Smooth muscle cell of the brain vasculature (primary cell): Measurements from ENCODE around the gene MED13L.
"Not testable (repeated sequence)": the region's sequence is repeated elsewhere in the genome, so short reads cannot be mapped to it uniquely, and the experiment has no call there.

Experiments used
- DNase-seq: peaks from one replicate; pipeline ENCODE4 v3.0.0-alpha.2; 2012; ENCODE audit warnings: low read depth, low spot score

MED13L gene

DNA sequence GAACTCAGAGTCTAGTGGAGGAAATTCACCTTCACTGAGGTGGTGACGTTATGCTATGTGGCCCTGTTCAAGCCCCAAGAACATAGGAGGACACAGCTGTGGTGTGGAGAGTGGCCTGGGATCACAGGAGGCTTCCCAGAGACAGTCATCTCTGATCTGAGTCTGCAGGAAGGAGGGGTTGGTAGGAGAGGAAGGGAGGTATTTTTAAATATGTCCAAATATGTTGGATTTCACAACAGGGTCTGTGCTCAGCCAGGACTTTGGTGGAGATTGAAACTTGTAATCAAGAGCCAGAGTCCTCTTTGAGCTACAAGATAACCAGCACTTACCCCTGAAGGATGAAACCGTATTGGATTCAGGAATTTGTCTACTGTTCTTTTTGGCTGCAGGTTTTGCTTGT lies 26.4 kb upstream of the MED13L start:
- no peak for DNase-seq

- no peak for DNase-seq
Observed at GRCh38 chr12:116303066-116303465, 25.6 kb upstream of the MED13L start.

- no peak for DNase-seq
Observed at GRCh38 chr12:116302166-116303058, 24.9 kb upstream of the MED13L start.

DNA sequence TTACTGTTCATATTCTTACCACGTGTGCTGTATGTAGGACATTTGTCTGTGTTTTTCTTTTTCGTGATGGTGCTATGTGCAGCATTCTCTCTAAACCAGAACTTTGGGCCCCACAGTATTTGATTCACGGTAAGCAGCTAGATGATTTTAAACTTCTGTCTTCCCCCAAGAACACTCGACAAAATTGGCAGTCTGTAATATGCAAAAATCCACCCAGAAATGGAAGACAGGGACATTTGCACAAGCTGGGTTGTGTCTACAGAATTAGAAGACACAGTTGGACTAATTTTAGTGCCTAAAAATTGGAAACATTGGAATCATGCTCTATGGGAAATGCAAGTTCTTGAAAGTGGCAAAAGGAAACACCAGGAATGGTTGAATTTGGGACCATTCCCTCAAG lies 24.1 kb upstream of the MED13L start:
- no peak for DNase-seq

DNA sequence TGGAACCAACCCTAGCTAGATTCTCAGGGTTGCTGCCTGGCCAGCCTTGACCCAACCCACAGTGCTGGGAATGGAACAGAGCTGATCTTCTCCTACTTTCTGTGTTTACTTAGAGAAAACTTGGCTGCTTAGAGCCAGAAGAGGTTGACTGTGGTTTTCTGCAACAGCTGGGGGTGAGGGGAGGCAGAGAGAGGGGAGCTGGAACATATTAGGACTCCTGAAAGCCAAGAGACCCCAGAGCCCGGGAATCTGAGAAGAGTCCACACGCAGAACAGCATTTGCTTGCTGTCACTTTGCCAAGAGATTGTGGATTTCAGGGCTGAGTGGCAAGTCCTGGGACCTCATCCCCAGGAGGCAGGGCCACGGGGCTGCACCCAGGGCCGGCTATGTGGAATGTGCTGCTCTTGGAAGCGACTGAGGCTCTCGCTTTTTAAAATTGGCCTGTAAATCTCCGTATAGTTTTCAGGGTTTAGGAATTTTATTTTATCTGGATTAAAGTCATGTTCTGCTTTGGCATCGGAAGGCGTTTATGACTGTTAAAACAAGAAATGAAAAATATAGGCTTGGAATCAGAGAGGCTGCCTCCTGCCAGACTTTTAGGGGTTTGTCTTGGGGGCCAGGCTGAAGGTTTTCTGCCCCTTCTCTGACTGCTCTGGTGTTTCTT lies 22.3 kb upstream of the MED13L start:
- peak; percentile 57 for DNase-seq

DNA sequence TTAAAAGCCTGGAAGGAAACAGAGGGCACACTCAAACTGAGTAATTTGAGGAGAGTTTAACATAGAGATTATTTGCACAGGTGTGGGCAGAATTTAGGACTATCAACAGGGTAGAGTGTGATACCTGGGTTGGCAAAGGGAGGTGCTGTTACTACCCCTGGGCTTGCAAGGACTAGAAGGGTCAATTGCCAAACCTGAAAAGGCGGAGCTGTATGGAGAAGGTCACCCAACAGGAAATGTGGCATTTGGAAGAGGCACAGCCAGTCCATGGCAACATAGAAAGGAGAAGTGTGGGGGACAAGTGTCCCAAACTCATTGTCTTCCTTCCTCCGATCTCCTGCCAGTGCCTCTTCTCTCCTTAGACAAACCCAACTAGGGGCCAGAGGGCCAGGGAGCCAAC lies 21.6 kb upstream of the MED13L start:
- DNase-seq = no peak

GRCh38 chr12:116298578-116298977 lies 21.1 kb upstream of the MED13L start:
- no peak for DNase-seq

DNA sequence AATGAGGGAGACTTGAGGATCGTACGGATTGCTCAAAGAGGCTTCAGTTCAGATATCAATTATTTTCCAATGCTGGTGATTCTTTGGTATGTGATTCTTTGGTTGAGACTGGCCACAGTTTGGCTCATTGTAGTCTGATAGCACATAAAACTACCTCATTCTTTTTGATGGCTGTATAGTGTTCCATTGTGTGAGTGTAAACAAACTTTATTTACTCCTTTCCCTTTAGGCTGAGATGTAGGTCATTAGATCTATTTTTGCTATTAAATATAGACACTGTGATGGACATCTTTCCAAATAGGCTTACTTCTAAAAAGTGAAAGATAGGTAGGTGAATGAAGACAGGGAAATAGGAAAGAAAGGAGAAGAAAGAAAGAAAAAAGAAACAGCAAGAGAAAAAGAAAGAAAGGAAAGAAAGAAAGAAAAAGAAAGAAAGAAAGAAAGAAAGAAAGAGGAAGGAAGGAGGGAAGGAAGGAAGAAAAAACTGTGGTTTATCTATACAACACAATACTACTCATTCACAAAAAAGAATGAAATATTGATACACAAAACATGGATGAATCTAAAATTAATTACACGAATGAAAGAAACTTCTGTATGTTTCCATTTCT lies 19.8 kb upstream of the MED13L start:
- no peak for DNase-seq

- no peak for DNase-seq
Observed at GRCh38 chr12:116295327-116296263, 18.1 kb upstream of the MED13L start.

- DNase-seq = no peak
Observed at GRCh38 chr12:116294454-116295165, 17.1 kb upstream of the MED13L start.

- DNase-seq = no peak
Observed at GRCh38 chr12:116293687-116294453, 16.4 kb upstream of the MED13L start.

GRCh38 chr12:116291218-116291617 lies 13.7 kb upstream of the MED13L start:
- no peak for DNase-seq

- DNase-seq = no peak
Observed at GRCh38 chr12:116288735-116289134, 11.2 kb upstream of the MED13L start.

GRCh38 chr12:116287842-116288301 lies 10.4 kb upstream of the MED13L start:
- no peak for DNase-seq

- no peak for DNase-seq
Observed at GRCh38 chr12:116284396-116284795, 6.9 kb upstream of the MED13L start.

DNA sequence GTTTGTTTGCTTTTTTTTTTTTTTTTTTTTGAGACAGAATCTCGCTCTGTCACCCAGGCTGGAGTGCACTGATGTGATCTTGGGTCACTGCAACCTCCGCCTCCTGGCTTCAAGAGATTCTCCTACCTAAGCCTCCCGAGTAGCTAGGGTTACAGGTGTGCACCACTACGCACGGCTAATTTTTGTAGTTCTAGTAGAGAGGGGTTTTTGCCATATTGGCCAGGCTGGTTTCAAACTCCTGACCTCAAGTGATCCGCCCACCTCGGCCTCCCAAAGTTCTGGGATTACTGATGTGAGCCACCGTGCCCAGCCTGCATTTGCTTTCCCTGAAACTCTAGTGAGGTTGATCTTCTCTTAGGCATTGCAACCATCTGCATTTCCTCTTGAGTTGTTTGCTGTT lies 6.4 kb upstream of the MED13L start:
- DNase-seq = not testable (repeated sequence)

- no peak for DNase-seq
Observed at GRCh38 chr12:116282371-116283286, 5.1 kb upstream of the MED13L start.

DNA sequence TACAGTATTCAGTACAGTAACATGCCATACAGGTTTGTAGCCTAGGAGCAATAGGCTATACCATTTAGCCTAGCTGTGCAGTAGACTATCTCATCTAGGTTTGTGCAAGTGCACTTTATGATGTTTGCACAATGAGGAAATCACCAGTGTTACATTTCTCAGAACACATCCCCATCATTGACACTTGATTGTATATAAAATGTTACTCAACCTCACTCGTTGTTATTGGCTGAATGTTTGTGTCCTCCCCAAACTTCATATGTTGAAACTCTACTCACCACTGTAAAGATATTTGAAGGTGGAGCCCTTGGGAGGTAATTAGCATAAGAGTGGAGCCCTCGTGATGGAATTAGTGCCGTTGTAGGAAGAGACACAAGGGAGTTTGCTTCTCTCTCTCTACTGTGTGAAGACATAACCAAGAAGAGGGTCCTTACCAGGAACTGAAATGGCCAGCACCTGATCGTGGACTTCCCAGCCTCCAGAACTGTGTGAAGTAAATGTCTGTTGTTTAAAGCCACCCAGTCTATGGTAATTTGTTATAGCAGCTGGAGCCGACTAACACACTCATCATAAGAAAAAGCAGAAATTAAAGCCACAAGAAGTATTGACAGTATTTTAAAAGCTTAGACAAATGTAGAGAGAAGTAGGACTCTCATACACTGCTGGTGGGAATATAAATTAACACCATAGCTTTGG lies 3.2 kb upstream of the MED13L start:
- DNase-seq = no peak
